NT2/D1 (cell line): ENCODE data around the gene KIFC3.

Experiments
- SUZ12 ChIP-seq: IDR thresholded peaks from 2 replicates; pipeline ENCODE4 v1.6.1; 2011; ENCODE audit not compliant: insufficient read length, insufficient read depth; ENCODE audit errors: extremely low read depth
- YY1 ChIP-seq: IDR thresholded peaks from 2 replicates; pipeline ENCODE4 v1.6.1; 2011; ENCODE audit not compliant: insufficient read length, insufficient read depth
- ZNF274 ChIP-seq: IDR thresholded peaks from 2 replicates; pipeline ENCODE4 v1.6.1; 2011; ENCODE audit warnings: mild to moderate bottlenecking, low read depth, low read length

- no peak for TF ChIP-seq YY1
- no peak for TF ChIP-seq SUZ12
- TF ChIP-seq ZNF274 = no peak
Observed at GRCh38 chr16:57822018-57822553, 19.8 kb upstream of the KIFC3 start.
